ENCODE measurements around the gene LIMCH1.
A peak's percentile ranks its signal among the peaks of the same experiment; 100 is the strongest.
"Not testable (repeated sequence)": the region's sequence is repeated elsewhere in the genome, so short reads cannot be mapped to it uniquely, and the experiment has no call there.

LIMCH1 gene

DNA sequence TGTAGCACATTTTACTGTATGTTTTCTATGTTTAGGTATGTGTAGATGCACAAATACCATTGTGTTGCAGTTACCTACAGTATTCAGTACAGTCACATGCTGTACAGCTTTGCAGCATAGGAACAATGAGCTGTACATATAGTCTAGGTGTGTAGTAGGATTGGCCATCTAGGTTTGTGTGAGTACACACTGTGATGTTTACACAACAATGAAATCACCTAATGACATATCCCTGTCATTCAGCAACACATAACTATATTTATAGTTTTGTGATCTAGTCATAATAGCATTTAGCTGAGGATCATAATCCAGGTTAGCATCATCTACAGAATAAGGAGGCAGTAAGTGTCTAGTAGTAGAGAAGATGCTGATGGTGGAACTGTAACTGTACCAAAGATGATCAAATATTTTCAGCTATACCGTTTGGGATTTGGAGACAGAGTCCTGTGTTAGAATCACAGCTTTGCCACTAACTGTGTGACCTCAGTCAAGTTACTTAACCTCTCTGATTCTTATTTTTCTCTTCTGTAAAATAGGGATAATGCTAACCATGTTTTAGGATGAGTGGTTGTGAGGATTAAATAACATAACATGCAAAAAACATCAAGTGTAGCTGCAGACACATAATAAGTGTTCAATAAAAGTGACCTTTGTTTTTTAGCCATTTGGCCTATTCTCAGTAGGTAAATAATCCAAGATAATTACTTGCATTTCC is 73.3 kb downstream of the LIMCH1 start:
- no peak for DNase-seq

DNA sequence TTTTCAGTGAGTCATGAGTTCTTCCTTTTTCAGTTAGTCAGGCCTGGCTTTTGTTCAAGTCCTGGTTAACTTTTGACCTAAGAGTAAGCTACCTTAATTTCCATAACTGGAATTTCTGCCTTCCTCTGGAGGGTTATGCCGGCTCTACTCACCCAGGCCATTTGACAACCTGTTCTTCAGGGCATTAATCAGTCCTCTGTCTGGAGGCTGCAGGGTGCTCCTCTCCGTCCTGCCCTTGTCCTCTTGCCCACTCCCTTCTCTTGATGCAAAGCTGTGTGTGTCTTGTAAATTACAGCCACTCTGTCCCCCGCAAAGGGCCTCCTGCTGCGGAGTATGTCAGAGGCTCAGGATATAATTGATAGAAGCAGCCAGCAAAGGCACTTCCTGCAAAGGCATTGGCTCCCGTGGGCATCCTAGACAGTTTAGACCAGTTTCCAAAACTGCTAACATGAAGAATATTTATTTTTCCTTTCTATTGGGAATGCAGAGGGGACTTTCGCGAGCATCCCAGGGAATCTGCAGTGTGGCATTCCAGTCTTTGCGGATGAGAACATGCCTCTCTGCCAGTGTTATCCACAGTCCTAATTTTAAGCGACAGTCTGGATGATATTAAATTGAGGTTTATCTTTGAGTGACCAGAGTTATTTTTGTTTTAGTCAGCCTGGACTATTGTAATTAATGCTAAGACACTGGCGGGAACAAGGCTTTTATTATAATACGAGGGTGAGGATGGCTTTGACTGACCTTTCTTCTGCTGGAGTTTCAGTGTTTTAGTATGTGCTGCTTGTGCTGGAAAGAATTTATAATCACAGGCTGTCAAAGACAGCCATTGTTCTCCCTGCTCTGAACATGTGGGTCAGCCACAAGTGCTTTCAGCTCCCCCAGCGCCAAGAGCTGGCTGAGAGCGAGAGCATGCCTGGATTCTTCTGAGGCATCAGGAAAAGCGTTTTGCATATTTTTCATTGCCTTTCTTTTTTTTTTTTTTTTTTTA is 74.2 kb downstream of the LIMCH1 start:
- DNase-seq = peak; percentile 65

DNA sequence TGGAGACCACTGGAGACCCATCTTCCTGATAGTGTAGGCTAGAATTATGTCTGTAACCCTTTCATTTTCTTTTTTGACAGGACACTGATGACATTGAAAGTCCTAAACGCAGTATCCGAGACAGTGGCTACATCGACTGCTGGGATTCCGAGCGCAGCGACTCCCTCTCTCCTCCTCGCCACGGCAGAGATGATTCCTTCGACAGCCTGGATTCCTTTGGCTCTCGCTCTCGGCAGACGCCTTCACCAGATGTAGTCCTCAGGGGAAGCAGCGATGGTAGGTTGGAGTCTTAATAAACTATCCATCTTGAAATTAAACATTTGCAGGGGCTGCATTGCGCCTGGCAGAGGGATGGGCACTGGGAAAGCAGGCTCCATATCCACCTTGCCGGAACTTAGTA is 75.4 kb downstream of the LIMCH1 start:
- DNase-seq = peak; percentile 14

DNA sequence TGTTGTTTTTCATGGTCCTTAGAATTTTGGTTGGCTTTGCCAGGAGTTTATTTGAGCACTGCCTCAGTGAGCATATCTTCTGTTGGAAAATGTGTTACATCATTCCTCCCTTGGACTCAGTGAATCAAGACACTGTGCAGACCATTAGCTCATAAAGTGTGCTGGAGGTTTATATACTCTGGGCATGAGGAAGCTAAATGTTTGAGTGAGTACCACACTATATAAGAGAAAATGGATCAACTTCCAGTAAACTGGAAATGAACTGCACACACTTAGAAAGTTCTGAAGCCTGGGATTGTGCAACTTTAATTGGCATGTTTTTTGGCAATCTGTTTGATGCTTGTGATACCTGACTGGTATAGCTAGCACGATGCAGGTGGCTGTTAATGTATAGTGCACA is 75.9 kb downstream of the LIMCH1 start:
- DNase-seq = no peak

DNA sequence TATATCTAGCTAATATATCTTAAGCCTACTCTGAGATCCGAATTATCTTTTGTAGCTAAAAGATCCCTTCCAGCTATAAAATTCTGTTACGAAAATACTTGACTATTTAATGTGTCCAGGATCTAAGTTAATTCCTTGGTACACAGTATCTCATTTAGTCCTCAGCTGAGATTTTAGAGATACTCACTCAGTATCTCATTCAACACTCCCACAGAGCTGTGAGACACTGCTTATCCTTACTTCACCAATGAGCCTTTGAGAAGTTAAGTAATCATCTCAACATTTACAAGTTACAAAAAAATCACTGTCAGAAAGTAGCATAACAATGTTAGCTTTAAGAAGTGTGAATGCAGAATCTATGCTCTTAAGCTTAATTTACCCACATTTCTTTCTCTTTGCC is 76.6 kb downstream of the LIMCH1 start:
- no peak for DNase-seq

DNA sequence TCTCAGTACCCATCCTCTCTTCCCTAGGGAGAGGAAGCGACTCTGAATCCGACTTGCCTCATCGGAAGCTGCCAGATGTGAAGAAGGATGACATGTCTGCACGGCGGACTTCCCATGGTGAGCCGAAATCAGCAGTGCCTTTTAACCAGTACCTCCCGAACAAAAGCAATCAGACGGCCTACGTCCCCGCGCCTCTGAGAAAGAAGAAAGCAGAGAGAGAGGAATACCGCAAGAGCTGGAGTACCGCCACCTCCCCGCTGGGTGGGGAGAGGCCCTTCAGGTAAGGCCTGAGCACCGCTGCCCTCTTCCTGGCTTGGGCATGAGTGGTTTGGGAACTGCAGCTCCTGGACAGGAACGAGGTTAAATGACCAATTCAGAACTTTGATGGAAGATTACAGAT is 81.2 kb downstream of the LIMCH1 start:
- DNase-seq = no peak

DNA sequence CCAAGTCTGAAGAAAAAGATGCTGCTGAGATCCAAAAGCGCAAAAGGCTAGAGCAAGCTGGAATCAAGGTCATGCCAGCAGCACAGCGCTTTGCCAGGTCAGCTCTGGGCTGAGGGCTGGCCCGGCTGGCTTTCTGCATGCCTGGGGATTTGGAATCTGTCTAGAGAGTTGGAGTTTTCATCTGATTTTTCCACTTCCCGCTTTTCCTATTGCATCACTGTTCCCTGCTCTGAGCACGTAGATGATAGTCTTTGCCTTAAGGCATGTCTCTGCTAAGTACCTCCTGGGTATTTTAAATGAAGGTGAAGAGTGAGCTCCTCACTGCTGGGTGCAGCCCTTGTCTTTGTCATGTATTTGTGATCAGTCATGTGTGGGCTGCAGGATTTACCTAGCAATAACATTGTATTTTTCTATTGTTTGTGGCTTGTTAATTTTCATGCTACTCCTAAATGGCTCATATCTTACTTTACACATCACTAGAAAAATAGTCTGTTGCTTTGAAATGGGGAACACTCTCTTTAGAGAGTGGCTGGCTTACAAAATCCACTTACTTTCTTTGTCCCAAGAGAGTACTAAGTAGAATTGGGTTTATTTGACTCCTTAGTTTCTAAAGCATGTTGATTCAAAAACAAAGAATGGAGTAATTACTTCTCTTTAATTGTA is 82.8 kb downstream of the LIMCH1 start:
- no peak for DNase-seq

DNA sequence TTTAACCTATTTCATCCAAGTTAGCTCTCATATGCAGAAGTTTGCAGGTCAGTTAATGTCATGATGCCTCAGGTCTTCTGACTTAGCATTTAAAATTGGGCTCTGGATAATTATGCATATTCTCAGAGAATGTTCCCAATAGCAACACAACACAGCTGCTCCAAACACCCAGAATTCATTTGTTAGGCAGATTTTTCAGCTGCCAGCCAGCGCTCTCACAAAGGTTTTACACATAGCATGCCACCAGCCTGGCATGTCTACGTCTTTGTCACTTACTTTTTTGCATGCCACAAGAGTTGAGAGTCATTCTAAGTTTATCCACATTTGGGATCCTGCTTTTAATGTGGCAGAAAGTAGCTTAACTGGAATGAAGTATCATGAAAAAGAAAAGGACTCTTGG is 84.8 kb downstream of the LIMCH1 start:
- no peak for DNase-seq

DNA sequence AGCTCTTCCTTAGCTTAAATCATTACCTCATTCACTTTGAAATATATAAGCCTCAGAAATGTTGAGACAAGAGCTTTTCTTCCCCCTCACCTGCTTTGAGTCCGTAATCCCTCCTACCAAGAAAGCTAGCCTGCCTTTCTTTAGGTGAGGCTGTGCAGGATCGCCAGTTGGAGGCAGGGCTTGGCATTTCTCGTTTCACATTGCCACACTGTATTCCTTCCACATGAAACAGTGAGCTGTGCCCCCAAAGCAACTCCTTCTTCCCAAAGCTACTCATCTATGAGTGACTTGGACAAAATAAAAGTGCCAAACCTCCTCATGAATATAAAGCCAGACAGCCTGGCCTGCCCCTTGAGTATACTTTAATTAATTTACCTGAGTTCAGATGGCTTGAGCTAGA is 86.8 kb downstream of the LIMCH1 start:
- no peak for DNase-seq

DNA sequence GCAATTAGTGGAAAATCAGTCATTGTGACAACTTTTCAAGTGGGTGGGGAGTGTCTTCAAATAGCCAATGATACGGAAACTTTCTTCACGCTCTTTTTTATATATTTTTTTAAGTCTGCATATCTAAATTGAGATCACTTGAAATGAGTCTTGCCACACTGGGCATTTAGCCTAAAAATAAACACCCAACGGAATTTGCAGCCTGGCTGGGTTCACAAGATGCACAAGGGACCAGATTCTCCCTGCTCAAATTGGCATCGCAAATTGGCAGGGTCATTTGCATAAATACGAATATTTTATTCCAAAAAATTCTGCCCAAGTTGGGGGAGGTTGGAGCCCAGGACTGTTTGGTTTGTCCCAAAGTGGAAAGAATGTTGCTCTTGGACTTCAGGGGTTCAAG is 87.6 kb downstream of the LIMCH1 start:
- no peak for DNase-seq

DNA sequence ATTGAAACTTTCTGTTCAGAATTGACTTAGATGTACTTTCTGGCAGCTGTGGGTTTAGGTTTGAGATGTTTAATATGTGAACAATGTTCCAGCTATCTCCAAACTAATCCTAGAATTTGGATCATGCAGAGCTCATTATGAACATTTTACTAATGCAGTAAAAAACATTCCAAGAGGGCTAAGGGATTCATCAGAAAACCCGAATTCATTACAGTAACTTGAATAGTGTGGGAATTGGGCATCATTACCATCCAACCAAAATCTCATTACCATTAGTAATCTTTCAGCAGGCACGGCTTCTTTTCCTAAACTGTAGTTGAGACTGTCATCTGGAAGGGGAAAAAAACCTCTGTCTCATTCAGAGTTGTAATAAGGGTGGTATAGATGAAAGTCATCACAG is 91.0 kb downstream of the LIMCH1 start:
- no peak for DNase-seq

DNA sequence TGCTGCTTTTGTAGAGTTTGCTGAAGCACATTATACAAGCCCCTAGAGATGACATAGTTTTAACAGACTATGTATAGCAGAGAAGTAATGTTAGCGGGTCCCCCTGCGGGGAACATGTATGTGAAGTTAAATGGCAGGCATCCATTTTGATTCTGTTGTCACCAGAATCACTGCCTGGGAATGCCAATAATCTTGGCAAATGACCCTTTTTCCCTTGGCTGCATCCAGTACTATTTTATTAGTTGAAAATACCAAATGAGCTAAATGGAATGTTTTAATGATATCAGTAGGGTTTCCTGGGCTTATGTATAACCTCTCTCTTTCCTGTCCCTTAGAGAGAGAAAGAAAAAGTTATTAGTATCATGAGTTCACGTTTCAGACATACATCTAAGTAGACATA is 93.6 kb downstream of the LIMCH1 start:
- peak; percentile 22 for DNase-seq

DNA sequence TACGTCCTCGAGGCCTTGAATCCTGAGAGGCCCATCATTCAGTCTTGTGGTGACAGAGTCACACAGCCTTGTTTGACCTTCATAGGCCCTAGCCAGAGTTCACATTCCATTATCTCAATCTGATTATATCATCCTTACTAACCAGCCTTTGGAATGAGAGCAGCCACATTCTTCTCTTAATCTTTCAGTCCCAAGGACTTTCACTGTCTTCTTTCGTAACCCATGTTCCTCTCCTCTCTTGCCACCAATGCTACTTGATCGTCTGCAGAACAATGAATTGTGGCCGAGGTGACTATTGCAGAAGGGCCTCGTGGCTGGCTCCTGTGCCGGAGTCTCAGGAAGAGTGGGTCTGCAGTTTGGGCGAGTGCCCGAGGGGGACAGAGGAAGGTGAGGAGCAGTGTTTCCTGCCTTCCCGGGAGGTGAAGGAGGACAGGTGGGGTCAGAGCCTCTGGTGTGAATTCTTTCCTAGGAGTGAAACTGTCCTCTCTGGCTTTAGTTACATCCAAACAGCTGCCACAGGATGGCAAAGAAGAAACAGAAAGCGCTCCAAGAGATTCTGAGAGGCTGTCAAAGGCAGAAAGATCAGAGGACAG is 94.6 kb downstream of the LIMCH1 start:
- peak; percentile 26 for DNase-seq

DNA sequence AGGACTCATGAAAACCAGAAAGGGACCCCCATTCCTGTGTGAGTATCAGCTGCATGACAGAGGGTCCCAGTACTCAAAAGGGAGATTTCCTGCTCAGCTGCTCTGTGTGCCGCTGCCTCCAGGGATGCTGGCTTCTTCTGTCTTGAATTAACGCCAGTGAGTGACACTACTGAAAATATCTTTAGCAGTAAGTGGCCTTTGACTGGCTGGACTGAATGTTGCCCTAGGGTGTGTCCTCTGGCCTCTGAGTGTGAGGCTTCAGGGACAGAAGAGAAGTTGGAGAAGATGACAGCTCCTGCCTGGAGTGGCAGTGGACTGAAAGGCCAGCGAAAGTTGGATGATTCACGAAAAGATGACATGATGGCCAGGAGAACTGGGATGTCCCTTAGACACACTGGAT is 95.4 kb downstream of the LIMCH1 start:
- no peak for DNase-seq

DNA sequence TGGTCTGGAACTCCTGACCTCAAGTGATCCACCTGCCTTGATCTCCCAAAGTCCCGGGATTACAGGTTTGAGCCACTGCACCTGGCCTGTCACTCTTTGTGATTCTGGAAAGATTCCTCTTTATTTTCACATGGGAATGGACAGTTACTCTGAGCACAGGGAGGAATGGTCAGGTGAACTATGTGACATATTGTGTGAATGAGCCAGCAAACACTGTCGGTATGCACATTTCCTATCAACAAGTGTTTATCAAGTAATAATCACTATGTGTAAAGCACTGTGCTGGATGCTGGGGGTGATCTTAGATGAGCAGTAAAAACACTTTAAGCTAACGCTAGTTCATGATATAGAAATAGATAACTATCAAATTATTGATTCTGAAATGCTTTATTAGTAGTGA is 97.5 kb downstream of the LIMCH1 start:
- no peak for DNase-seq

DNA sequence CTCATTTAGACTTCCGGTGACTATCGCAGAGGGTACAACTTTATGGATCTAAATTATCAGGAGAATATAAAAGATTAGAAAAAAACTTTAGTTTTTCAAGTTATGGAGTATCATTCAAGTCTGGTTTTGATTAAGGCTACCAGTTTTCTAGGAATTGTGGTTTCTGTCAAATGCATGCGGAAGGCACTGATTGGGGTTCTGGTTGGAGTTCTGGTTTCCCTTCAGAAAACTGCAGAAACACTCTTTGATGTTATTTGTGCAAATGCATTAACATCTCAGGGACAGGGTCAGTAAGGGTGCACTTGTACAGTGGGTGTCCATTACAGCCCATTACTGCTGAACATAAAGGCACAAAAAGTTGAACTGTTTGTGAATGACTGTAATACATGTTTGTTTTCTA is 100.2 kb downstream of the LIMCH1 start:
- DNase-seq = no peak

DNA sequence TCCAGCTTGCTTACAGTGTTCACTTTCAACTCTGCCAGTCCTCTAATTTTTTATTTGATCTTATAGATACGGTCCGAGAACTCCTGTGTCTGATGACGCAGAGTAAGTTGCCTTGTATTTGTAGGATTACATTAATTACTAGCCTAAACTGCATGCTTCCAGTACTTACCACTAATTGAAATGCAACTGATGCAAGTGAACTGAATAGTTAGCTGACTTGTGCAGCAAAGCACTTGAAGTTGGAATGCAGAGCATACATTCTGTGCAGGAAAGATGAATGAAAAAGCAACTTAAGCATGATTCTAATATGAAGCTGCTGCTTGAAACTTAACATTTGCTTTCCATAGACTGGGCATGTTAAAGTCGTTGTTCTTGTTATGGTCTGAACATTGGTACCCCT is 100.9 kb downstream of the LIMCH1 start:
- no peak for DNase-seq

DNA sequence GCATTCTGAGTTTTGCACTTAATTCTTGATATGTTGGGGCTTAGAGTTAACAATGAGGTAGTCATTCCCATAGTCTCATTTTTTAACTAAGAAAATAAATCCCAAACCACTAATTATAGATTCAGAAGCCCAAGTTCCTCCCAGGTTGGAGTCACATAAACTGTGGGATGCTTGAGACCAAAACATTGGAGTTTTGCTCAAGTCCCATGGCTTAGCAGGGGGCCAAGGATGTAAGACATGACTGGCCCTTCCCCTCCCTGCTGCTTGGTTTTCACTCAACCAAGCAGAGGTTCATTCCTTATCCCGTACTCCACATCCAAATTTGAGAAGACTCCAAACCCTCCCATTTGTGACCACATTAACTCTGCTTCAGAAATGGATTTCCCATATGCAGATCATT is 101.3 kb downstream of the LIMCH1 start:
- no peak for DNase-seq

DNA sequence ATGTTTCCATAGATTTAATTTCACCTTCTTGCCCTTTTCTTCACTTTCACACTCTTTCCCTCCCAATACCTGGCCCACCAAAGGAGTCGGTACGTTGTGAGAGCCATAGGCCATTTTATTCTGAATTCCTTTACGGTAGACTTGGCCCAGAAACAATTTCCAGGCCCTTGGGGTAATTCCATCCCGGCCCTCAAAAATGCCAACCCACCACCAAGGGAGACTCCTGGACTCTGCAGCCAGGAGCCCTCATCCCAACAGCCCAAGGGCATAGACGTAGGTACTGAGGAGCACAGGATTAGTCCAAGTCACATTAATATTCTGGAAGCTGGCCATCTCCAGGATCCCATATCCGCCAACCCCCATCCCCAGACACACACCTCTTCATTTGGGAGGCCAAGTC is 102.9 kb downstream of the LIMCH1 start:
- no peak for DNase-seq

DNA sequence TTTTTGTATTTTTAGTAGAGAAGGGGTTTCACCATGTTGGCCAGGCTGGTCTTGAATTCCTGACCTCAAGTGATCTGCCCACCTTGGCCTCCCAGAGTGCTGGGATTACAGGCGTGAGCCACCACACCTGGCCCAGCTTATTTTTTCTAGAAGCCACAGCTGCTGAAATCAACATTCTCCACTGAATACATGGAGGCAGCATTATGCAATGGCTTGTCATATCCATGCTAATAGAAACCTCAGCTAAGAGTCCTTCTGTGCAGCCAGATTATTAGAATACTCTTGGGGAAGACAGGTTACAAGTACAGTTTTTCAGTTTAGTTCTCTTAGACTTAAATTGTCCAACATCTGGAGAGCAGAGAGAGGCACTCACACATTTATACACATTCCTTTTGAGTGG is 104.8 kb downstream of the LIMCH1 start:
- not testable (repeated sequence) for DNase-seq

DNA sequence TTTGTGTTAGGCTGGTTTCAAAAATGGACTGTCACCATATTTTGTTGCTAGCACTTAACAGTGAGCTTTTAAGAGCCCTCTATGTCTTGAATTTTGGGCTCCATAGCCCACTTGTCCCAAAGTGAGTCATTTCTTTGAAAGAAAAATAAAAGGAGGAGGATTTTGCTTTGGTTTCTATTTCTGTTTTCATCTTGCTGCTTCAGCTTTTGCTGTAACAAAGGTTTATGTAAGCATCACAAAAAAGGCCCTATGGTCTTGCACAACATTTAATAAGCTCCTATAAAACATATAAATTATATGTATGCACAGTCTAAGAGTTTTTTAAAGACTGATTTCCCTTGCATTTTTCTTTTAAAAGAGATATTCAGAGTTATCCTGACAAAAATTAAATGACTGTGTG is 105.4 kb downstream of the LIMCH1 start:
- DNase-seq = no peak

DNA sequence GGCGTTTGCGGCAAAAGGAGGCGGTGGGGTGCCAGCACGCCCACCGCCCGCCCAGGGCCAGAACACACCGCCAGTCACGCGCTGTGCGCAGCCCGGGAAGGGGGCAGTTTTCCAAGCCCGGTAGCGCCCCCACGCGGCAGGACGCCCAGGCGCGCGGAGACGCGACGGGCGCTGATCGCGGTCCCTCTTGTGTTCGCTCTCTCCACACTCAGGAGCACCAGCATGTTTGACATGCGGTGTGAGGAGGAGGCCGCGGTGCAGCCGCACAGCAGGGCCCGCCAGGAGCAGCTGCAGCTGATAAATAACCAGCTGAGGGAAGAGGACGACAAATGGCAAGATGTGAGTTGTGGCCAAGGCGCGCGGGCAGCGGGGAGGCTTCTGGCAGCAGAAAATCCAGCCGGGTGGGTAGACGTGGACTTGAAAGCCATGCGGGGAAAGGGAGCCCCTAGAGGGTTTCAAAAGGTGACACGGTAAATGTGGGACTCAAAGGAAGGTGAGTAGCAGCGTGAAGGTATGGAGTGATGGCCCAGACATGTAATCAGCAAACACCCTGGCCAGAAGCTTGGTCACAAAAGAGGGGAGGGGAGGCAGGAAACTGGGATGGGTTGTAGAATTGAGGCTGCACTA is 106.4 kb downstream of the LIMCH1 start:
- DNase-seq = peak; percentile 48

DNA sequence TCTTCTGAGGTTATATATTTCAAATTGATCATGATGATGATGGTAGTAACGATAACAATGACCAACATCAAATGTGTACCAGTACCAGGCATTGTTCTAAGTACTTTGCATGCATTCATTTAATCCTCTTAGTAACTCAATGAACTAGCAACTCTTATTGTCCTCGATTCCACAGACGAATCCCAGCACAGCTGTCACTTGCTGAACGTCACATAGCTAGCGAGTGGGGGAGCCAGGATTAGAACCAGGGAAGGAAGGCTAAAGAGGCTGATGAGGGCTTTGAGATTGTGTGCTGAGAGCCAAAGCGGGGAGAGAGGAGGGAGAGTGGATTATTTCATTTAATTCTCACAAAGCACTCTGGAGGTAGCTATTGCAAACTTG is 106.9 kb downstream of the LIMCH1 start:
- DNase-seq = no peak
